ENCODE data around the gene MPND. TPM values are rescaled to one million over a fixed set of nuclear protein-coding genes. Genes with fewer than 3 reads are reported as not detected.

MPND gene, protein sequence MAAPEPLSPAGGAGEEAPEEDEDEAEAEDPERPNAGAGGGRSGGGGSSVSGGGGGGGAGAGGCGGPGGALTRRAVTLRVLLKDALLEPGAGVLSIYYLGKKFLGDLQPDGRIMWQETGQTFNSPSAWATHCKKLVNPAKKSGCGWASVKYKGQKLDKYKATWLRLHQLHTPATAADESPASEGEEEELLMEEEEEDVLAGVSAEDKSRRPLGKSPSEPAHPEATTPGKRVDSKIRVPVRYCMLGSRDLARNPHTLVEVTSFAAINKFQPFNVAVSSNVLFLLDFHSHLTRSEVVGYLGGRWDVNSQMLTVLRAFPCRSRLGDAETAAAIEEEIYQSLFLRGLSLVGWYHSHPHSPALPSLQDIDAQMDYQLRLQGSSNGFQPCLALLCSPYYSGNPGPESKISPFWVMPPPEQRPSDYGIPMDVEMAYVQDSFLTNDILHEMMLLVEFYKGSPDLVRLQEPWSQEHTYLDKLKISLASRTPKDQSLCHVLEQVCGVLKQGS
- total RNA-seq (2021; ENCODE audit: unreplicated experiment) (24.3 TPM), Bru-seq, nascent RNA (percentile 43 among the genes with signal in this experiment), BruChase-seq, experiment 1, labeled RNA remaining after a 6-hour chase (percentile 38 among the genes with signal in this experiment), BruChase-seq, experiment 2, labeled RNA remaining after a 2-hour chase (percentile 46 among the genes with signal in this experiment)
- polyA plus RNA-seq (2012): 22.9 and 27.3 TPM in 2 replicates
- long read RNA-seq, transcript MPND-207 (13 exons, 1,611 nt): major isoform, 12 of 26 reads
- long read RNA-seq, partial matches to known transcripts: 10 of 26 reads
- long read RNA-seq, other reads (novel, unspliced or antisense): 3 of 26 reads

DNA sequence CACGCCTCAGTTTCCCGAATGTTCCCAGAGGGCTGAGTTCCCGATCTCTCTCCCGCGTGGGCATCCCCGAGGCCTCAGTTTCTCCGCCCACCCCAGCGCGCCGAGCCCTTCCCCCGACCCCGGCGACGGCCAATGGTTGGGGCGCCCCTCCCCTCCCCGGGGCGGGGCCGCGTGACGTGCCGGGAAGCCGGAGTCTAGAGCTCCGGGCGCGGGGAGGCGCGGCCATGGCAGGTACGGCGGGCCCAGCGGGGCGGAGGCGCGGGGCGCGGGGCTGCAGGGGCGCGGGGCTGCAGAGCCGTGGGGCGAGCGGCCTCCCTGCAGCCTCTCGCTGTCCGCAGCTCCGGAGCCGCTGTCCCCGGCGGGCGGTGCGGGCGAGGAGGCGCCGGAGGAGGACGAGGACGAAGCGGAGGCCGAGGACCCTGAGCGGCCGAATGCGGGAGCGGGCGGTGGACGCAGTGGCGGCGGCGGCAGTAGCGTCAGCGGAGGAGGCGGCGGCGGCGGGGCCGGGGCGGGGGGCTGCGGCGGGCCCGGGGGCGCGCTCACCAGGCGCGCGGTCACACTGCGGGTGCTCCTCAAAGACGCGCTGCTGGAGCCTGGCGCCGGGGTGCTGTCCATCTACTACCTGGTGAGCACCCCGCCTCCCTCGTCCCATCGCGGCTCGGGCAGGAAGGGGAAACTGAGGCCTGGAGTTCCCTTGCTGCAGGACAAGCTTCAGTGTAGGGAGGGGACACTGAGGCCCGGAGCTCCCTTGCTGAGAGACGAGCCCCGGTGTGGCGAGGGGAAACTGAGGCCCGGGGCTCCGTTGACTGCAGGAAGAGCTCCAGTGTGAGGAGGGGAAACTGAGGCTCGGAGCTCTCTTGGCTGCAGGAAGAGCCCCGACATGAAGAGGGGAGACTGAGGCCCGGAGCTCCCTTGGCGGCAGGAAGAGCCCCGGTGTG is at the start of gene MPND:
MPND (plus strand) TSS at position 193 of the 938 bp plus-strand sequence; CDS start at position 225, 32 bp downstream.
- POLR2A ChIA-PET: interaction anchor here (1.0 to 1.6 kb wide), 15 partner anchors 9 to 128 kb away, joined by 3 to 11 read pairs (median 5); partner anchors contain the start of genes CHAF1A, FSD1 and YJU2
- H3K4me1 ChIP-seq (ENCODE audit: control insufficient read depth in 1 of 2, insufficient read depth in 2 of 2, low read length in 2 of 2): peaks cover 7 to 18% of the 10 kb centered on the region in 2 experiments
- TF ChIP-seq, protein P1, sequence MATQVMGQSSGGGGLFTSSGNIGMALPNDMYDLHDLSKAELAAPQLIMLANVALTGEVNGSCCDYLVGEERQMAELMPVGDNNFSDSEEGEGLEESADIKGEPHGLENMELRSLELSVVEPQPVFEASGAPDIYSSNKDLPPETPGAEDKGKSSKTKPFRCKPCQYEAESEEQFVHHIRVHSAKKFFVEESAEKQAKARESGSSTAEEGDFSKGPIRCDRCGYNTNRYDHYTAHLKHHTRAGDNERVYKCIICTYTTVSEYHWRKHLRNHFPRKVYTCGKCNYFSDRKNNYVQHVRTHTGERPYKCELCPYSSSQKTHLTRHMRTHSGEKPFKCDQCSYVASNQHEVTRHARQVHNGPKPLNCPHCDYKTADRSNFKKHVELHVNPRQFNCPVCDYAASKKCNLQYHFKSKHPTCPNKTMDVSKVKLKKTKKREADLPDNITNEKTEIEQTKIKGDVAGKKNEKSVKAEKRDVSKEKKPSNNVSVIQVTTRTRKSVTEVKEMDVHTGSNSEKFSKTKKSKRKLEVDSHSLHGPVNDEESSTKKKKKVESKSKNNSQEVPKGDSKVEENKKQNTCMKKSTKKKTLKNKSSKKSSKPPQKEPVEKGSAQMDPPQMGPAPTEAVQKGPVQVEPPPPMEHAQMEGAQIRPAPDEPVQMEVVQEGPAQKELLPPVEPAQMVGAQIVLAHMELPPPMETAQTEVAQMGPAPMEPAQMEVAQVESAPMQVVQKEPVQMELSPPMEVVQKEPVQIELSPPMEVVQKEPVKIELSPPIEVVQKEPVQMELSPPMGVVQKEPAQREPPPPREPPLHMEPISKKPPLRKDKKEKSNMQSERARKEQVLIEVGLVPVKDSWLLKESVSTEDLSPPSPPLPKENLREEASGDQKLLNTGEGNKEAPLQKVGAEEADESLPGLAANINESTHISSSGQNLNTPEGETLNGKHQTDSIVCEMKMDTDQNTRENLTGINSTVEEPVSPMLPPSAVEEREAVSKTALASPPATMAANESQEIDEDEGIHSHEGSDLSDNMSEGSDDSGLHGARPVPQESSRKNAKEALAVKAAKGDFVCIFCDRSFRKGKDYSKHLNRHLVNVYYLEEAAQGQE (IDR thresholded peaks at IDR 0.05; ENCODE audit: low read depth): no peak
- TF ChIP-seq EGR1 (IDR thresholded peaks at IDR 0.05; ENCODE audit: low read depth) (no peak), SRF (IDR thresholded peaks at IDR 0.05; ENCODE audit: low read depth) (no peak), POLR2AphosphoS5 (IDR thresholded peaks at IDR 0.05; ENCODE audit: low read depth, low read length) (peak; percentile 48; the same call in 1 of the 2 replicates), MAX (IDR thresholded peaks at IDR 0.05) (peak; percentile 74; the same call in 1 of the 2 replicates), RAD21 (IDR thresholded peaks at IDR 0.05; ENCODE audit: low read depth) (no peak), EZH2 (IDR thresholded peaks at IDR 0.05) (no peak), POLR2A (IDR thresholded peaks at IDR 0.05; ENCODE audit: borderline replicate concordance, extremely low read depth, insufficient read depth, insufficient read length) (no peak), SIN3A (IDR thresholded peaks at IDR 0.05; ENCODE audit: low read depth) (0 out of 2 replicates have a peak, but pooled peaks have one; percentile 24), ZNF274 (IDR thresholded peaks at IDR 0.05; ENCODE audit: low read depth, low read length) (no peak), YY1 (IDR thresholded peaks at IDR 0.05; ENCODE audit: extremely low read depth, insufficient replicate concordance, low read depth, low read length) (peak; percentile 77), SP1 (IDR thresholded peaks at IDR 0.05; ENCODE audit: low read depth) (no peak; the same call in 1 of the 2 replicates), CEBPB (IDR thresholded peaks at IDR 0.05; ENCODE audit: low read depth) (no peak), FOSL1 (IDR thresholded peaks at IDR 0.05; ENCODE audit: low read depth) (no peak), ATF3 (IDR thresholded peaks at IDR 0.05) (no peak), ELF1 (IDR thresholded peaks at IDR 0.05; ENCODE audit: borderline replicate concordance, low read depth) (no peak), EZH2phosphoT487 (IDR thresholded peaks at IDR 0.05; ENCODE audit: borderline replicate concordance) (no peak), CBX3 (IDR thresholded peaks at IDR 0.05; ENCODE audit: low read depth) (no peak)

More for the DNA sequence above, at the start of gene MPND:
- Histone ChIP-seq H2AFZ (ENCODE audit: low read depth, low read length, poor library complexity, severe bottlenecking) (peak within 1 kb of the TSS; percentile 62), H3K27ac (ENCODE audit: low read depth, low read length) (peak within 1 kb of the TSS; percentile 86), H3K9me3 (ENCODE audit: control insufficient read depth in 1 of 2, insufficient read depth in 1 of 2, low read depth in 1 of 2, low read length in 2 of 2) (no peaks in the 10 kb centered on the region), H3K79me2 (ENCODE audit: insufficient read depth, low read length) (no peaks in the 10 kb centered on the region; the same call in 1 of the 2 replicates), H3K9ac (ENCODE audit: low read length) (peak within 1 kb of the TSS; percentile 77), H3K4me3 (replicated peaks in 1 of 2; ENCODE audit: low read depth in 1 of 2, low read length in 2 of 2) (peak within 1 kb of the TSS; percentile 69 to 75), H4K20me1 (ENCODE audit: insufficient read depth) (no peaks in the 10 kb centered on the region), H3K36me3 (ENCODE audit: control insufficient read depth in 1 of 2, insufficient read depth in 2 of 2, low read length in 2 of 2) (peaks cover 0 to 5% of the 10 kb centered on the region in 2 experiments; a peak in 2 of 4 replicates), H3K9me2 (ENCODE audit: insufficient read depth) (no peaks in the 10 kb centered on the region), H3K4me2 (ENCODE audit: low read length) (peak within 1 kb of the TSS; percentile 97), H3K27me3 (ENCODE audit: insufficient read depth, low read length) (no peaks in the 10 kb centered on the region)
- RAD21 ChIA-PET (ENCODE audit: low non-redundant PET in 1 of 2, low total read pairs in 2 of 2, uncharacterized antibody in 2 of 2, unreplicated experiment in 2 of 2): interaction anchor here in 1 of 2 experiments (0.8 to 1.5 kb wide), 2 partner anchors 9 to 77 kb away, joined by 3 to 10 read pairs; no protein-coding TSS in a partner anchor
- no TSS peak for BruUV-seq (replicated peaks)
- intact Hi-C loops (cut with micrococcal nuclease): loop anchor here (2.0 kb wide), 1 partner anchor 31 kb away; no protein-coding TSS in a partner anchor
- peak; percentile 50 for DNase-seq (ENCODE audit: low read depth, low spot score)
- peak; percentile 79 for ATAC-seq
- CTCF ChIA-PET: interaction anchor here (1.2 to 3.0 kb wide), 4 partner anchors 9 to 96 kb away, joined by 3 to 47 read pairs (median 20); partner anchors contain the start of gene YJU2
